Fibroblast of peridontal ligament (primary cell): ENCODE measurements around the gene SAMD11.
"Not testable (repeated sequence)": the region's sequence is repeated elsewhere in the genome, so short reads cannot be mapped to it uniquely, and the experiment has no call there.

ENCODE experiments used
- DNase-seq: peaks from one replicate; pipeline ENCODE4 v3.0.0-alpha.2; 2010; ENCODE audit errors: extremely low read depth

Gene SAMD11, protein sequence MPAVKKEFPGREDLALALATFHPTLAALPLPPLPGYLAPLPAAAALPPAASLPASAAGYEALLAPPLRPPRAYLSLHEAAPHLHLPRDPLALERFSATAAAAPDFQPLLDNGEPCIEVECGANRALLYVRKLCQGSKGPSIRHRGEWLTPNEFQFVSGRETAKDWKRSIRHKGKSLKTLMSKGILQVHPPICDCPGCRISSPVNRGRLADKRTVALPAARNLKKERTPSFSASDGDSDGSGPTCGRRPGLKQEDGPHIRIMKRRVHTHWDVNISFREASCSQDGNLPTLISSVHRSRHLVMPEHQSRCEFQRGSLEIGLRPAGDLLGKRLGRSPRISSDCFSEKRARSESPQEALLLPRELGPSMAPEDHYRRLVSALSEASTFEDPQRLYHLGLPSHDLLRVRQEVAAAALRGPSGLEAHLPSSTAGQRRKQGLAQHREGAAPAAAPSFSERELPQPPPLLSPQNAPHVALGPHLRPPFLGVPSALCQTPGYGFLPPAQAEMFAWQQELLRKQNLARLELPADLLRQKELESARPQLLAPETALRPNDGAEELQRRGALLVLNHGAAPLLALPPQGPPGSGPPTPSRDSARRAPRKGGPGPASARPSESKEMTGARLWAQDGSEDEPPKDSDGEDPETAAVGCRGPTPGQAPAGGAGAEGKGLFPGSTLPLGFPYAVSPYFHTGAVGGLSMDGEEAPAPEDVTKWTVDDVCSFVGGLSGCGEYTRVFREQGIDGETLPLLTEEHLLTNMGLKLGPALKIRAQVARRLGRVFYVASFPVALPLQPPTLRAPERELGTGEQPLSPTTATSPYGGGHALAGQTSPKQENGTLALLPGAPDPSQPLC

DNA sequence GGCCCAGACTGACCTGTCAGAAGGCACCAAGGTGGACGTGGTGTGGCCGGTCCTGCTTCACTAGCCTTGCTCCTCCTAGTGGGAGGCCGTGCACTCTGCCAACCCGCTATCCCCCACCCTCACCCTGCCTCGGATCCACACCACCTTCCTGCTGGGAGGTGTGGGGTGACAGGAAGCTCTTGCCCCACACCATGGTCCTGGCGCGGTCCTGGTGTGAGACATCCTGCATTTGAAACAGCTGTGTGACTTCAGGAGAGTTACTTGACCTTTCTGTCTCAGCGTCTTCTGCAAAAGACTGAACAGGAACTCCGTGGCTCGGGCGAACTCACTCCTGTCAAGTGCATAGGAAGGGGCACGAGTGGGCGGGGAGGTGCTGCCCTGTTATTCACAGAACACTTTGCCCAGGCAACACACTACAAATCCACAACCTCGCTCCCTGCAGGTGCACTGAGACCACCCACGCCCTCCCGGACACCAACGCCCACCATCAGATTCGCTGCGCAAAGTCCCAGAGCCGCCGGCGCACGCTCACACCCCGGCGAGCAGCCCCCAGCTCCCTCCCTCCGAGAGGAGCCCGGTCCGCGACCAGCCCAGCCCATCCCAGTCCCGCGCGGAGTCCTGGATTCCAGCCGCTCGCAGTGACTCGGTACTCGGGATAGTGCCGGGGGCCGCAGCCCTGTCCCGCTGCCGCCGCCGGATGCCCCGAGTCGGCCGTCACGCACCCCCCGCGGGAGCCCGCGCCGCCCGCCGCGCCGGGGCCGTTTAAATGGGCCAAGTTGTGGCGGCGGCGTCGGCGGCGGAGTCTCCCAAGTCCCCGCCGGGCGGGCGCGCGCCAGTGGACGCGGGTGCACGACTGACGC lies at the start of gene SAMD11:
TSS of gene SAMD11 (plus strand) at position 793 of the 860 bp plus-strand sequence. CDS start 509 bp downstream, outside the sequence.
- DNase-seq = peak; percentile 61

DNA sequence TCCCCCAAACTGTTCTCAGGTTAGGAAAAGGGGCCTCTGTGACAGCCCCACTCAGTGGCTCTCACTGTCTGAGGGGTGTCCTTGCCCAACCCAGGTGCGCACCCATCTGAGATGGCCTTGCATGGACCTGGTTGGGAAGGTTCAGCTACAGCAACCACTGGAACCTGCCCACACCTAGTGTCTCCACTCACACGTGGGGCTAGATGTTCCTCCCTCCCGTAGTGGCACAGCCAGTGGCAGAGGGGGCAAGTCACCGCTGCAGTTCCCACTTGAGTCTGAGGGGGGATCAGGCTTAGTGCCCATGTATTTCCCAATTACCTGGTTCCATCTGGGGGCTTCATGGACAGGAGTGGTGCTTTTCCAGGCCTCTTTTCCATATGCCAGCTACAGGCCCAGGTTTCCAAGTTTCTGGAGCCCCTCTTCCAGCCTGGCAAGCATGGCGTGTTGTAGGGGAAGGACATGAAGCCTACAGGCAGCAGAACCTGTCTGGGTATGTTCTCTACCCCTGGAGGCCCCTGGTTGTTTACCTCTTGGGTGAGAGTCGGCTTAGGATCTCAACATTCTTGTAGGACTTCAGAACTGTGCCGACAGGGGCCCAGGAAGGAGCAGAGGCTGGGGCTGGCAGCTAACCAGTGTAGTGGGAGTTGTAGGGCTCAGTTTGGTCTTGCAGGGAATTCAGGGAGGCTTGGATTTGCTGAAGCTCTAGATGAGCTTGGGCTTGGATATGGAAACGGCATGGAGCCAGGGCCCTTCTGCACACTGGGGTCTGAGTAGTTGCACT lies 47.1 kb upstream of the SAMD11 start:
- not testable (repeated sequence) for DNase-seq

DNA sequence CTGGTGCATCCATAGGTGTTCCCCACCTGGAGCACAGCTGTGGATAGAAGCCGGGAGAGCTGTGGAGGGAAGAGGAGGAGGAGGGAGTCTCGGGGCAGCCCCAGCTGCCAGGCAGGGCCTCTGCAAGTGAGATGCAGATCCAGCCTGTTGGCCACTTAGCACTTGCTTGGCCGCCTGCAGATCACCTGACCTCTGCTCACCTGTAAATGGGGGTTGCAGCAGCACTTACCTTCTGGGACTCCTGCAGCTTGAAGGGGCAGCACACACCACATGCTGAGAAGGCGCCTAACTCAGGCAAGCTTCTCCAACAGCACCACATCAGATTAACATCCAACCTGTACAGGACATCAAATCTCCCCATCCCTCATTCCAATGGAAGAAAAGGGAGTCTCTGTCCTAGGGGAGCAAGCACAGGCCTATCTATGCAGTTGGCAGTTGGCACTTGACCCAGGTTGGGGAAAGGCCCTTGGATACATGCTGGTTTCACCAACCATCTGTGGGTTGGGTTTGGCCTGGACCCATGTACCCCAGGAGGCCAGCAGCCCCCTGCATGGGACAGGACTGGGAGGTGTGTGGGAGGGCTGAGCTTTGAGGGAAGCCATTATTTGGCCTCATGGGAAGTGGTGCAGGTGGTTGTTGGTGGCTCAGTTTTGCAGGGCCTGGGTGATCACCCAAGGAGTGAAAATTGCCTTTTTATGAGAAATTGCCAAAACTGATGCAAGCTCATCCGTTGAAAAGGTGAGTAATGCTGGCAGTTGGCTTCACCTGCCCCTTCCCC lies 46.3 kb upstream of the SAMD11 start:
- not testable (repeated sequence) for DNase-seq

DNA sequence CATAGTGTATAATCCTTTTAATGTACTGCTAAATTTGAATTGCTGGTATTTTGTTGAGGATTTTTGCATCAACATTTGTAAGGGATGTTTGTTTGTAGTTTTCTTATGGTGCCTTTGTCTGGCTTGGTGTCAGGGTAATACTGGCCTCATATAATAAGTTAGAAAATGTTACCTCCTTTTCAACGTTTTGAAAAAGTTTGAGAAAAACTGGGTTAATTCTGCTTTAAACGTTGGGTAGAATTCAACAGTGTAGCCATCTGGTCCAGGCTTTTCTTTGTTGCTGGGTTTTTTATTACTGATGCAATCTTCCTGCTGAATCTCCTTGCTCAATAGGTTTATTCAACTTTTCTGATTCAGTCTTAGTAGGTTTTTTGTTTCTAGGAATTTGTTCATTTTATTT lies 43.2 kb upstream of the SAMD11 start:
- DNase-seq = not testable (repeated sequence)

DNA sequence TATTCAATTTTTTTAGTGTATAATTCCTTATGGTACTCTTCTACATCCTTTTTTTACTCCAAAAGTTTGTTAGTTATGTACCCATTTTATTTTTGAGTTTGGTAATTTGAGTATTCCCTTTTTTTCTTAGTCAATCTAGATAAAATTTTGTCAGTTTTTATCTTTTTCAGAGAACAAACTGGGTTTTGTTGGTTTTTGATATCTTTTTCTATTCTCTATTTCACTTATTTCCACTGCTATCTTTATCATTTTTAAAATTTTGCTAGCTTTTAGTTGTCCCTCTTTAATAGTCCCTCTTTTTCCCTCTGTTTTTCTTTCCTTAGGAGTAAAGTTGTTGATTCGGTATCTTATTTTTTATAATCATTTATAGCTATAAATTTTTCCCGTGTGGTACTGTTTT lies 42.8 kb upstream of the SAMD11 start:
- not testable (repeated sequence) for DNase-seq

DNA sequence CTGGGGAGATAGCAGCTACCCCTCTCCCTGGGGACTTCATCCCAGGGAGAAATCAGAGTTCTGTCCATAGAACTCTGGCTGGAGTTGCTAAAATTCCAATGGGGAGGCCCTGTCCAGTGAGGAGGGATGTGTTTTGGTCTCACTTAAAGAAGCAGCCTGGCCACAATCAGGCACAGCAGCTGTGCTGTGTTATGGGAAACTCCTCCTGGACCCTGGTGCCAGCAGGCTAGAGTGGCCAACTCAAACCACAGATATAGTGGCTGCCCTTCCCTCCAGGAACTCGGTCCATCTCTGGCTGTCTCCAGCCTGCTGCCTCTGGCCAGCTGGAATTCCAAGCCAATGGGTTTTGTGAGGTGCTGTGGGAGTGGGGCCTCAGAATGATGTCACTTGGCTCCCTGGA lies 37.4 kb upstream of the SAMD11 start:
- DNase-seq = no peak

DNA sequence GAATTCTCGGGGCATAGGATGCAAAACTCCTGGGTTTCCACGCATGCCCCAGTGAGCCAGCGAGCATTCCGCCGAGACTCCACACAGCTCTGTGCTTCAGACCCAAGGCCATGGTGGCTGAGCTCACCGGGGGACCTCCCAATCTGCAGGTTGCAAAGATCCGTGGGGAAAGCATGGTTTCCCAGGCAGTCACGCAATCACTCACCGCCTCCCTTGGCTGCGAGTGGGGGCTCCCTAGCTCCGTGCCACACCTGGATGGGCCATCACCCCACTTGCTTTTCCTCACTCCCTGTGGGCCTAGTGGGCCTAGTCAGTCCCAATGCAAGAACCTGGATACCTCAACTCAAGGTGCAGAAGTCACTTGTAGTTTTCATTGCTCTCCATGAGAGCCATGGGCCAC lies 37.0 kb upstream of the SAMD11 start:
- no peak for DNase-seq

DNA sequence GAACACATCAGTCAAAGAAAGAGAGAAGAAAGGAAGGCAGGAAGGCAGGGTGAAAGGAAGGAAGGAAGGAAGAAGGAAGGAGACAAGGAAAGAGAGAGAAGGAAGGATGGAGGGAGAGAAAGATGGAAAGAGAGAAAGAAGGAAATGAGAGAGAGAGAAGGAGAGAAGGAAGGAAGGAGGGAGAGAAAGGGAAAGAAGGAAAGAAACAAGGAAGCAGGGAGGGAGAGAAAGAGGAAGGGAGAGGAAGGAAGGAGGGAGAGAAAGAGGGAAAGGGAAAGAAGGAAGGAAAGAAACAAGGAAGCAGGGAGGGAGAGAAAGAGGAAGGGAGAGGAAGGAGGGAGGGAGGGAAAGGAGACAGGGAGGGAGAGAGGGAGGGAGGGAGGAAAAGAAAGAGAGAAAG lies 35.4 kb upstream of the SAMD11 start:
- DNase-seq = no peak

DNA sequence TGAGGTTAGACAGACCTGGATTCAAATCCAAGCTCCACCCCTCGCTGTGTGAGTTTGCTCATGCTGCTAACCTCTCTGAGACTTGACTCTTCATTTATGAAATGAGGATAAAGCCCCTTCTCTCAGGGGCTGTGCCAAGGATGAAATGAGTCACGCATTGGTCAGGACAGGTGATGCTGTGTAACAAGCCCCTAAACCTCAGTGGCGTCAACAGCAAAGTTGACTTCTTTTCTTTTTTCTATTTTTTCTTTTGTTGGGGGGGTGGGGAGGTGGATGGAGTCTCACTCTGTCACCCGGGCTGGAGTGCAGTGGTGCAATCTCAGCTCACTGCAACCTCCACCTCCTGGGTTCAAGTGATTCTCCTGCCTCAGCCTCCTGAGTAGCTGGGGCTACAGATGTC lies 33.9 kb upstream of the SAMD11 start:
- not testable (repeated sequence) for DNase-seq

DNA sequence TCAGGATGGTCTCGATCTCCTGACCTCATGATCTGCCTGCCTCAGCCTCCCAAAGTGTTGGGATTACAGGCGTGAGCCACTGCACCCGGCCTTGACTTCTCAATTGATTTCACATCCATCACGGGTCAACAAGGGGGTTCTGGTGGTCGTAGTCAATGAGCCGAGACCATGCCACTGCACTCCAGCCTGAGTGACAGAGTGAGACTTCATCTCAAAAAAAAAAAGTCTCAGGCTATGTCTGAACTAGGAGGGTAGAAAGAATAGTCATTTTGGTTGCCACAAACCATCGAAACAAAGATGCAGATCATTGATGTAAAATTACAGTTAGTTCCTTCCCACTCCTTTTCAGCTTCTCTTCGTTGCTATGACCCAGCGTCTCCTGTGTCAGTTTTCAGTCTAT lies 33.5 kb upstream of the SAMD11 start:
- DNase-seq = not testable (repeated sequence)

DNA sequence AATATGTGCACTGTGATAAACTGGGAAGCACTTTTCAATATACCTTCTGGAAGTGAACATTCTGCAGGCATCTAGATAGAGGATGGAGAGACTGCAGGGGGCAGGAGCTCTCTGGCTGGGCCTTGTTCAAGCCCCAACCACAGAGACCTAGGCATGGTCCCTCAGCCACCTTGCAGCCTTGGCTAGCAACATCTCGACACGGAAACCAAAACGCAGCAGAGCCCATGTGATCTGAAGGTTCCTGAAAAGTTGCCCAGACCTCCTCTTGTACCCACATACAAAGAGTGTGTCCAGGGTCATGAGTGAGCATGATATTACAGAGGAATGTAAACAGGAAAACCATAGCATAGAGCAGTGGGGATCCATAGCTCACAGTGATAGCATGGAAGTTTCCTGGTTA lies 33.1 kb upstream of the SAMD11 start:
- DNase-seq = peak; percentile 48

DNA sequence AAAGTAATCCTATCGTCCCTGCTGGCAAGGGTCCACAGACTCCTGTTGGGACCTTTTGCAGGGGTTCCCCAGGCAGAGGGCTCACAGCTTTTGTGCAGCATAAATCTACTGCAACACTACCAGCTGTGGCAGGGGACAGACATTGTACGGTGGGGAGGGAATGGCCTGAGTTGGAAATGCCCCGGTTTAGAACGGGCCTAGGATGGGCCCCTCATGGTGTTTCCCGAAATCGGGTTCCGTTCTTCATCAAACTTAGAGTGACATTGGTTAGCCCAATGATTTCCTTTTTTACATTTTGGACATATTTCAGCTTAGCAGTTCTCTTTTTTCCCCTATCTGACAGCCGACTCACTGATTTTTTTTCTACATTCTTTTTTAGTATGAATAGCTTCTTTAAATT lies 26.5 kb upstream of the SAMD11 start:
- DNase-seq = no peak

DNA sequence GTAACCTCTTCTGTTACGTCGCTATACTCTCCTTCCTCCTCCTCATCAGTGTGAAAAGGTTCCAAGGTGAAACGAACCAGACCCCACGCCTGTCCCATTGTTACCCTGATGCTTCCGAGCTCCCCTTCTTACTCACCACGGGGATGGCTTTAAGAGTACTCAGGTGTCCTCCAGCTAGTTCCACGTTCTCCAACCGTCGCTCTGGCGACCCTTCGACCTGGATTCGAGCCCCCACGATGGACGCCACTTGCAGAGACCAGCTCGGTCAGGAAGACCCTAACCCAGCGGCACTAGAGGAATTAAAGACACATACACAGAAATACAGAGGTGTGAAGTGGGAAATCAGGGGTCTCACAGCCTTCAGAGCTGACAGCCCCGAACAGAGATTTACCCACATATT lies 25.8 kb upstream of the SAMD11 start:
- not testable (repeated sequence) for DNase-seq

DNA sequence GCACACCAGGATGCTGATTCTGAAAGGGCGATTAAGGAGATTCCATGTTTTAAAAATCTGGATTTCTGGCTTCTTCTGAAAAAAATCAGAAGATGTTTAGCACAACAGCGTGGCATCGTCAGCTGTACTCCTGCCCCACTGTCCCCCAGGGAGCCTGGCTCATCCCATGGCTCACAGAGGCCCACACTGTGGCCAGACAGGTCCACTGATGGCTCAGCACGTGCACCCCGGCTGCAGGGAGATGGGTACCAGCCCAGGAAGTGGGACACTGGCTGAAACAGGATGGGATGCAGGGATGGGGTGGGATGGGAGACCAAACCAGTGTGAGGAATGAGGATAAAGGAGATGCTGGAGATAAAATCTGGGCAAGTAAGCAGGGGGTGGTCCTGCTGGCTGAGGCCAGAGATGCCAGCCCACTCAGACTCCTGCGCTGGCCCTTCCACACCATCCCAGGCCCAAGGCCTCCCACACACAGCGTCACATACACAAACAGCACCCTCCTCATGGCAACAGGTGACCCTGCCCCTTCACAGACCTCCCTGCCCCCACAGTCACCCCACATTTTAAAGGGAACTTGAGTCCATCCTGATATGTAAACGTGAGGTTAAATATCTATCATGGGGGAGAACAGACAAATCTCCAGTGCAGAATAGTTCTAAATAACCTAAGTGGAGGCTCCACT lies 23.9 kb upstream of the SAMD11 start:
- no peak for DNase-seq

DNA sequence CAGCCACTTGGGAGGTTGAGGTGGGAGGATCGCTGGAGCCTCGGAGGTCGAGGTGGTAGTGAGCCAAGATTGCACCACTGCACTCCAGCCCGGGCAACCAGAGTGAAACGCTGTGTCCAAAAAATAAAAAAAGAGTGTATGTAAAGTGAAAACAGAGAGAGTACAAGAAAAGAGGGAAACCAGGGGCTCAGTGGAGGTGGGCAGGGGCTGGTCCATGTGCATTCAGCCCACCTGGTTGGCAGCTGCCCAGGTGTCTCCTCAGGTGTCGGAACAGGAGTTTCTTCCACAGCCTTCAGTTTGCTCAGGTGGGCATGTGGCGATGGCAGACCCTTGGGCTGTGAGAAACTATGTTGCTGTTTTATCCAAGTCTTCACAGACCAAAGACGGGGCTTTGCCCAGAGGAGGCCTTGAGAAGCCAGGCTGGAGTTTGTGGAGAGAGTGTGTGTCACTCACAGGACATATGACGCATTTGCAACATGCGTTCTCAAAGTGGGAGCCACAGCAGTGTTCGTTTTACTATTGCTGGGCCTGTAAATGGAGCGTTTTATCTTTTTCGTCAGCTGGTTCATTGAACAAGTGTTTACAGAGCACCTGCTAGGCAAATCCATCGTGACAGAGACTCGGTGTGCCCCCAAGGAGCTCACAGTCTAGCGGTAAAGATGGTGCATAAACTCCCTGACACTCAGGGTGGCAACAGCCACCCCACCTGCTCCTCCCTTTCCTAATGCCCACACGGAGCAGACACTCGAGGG lies 22.4 kb upstream of the SAMD11 start:
- no peak for DNase-seq

DNA sequence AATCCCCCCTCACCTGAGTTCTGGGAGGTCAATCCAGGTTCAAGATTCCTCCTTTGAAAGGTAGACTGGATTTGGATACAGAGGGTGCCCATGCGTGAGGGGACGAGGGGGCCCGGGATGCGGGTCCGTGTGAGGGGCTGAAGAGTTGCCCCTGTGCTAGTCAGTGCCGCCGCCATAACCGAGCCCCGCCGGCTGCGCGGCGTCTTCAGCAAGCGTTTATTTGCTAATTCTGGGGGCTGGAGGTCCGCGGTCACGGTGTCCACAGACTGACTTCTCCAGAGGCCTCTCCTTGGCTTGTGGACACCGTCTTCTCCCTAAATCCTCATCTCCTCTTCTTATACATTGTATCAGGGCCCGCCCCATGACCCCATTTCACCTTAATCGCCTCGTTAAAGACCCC lies 20.9 kb upstream of the SAMD11 start:
- DNase-seq = no peak

DNA sequence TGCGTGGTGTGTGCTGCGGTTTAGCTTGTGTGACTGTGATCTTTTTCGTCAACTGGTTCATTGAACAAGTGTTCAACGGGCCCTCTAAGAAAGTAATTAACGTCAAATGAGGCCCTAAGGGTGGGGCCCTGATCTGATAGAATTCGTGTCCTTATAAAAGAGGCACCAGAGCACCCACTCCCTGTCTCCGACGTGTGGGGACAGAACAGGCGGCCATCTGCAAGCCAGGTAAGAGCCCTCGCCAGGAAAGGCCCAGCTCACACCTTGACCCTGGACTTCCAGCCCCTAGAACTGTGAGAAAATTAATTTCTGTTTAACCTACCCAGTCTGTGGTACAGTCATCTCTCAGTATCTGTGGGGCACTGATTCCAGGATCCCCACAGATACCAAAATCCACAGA lies 20.4 kb upstream of the SAMD11 start:
- DNase-seq = no peak

DNA sequence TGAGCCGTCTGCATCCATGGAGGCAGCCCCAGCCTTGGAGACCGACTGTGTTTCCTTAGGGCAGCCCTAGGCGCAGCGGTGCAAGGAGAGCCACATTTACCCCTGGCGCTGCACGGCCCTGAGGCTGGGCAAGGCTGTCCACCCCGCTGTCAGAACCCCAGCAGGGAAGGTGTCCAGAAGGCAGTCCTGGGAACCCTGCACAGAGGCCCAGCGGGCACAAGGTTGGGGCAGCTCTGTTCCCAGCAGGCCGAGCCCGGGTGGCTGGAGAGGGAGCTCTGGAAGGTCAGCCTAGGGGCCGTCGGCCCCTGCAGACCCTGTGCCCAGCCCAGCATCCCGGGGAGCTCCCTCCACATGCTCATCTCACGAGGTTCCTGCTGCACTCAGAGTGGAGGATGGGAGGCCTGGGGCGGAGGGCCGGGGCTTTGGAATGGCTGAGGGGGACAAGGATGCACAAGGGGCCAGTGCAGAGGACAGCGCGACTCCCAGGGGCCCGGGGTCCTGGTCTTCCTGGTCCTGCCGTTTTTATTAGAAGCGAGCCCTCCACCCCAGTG lies 19.9 kb upstream of the SAMD11 start:
- DNase-seq = no peak
